T-helper 17 cell (primary cell): ENCODE measurements around the gene SBNO2. TPM values are rescaled to one million over a fixed set of nuclear protein-coding genes. Genes with fewer than 3 reads are reported as not detected.

ENCODE experiments used
- ATAC-seq: fragments of 150-1000 bp; cut with Tn5 transposase; 2 replicates; pipeline ENCODE4 v1.10.0; 2021; ENCODE audit warnings: mild to moderate bottlenecking, moderate library complexity
- DNase-seq, 3 donors: peaks; one replicate each; pipeline versions ENCODE4 v3.0.0 to v3.0.0-alpha.2; 2020 to 2021
- H3K9me3 ChIP-seq: one replicate; pipeline ENCODE4 v1.7.0; 2013; ENCODE audit warnings: low read length, mild to moderate bottlenecking; ENCODE audit not compliant: control insufficient read depth, poor library complexity, severe bottlenecking
- H3K27ac Mint-ChIP-seq: one replicate; pipeline ENCODE4 v1.8.0; 2022; ENCODE audit warnings: mild to moderate bottlenecking, moderate library complexity, mixed read lengths
- H3K27me3 Mint-ChIP-seq: one replicate; pipeline ENCODE4 v1.8.0; 2022; ENCODE audit warnings: mixed read lengths
- H3K36me3 Mint-ChIP-seq: one replicate; pipeline ENCODE4 v1.8.0; 2022; ENCODE audit warnings: low read depth, mixed read lengths
- H3K4me1 Mint-ChIP-seq: one replicate; pipeline ENCODE4 v1.8.0; 2022; ENCODE audit warnings: mild to moderate bottlenecking, mixed read lengths
- H3K4me3 Mint-ChIP-seq: one replicate; pipeline ENCODE4 v1.8.0; 2022; ENCODE audit warnings: mild to moderate bottlenecking, moderate library complexity, mixed read lengths
- total RNA-seq, 4 donors: library from RNA in 2 of 4; stranded (reverse) in 2 of 4; gene quantifications; one replicate each; pipeline ENCODE4 v1.2.3 and lab custom pipeline; 2022 to 2026

The SBNO2 gene
- total RNA-seq, 2 donors from 2014 or later = 85.4 to 106 TPM

- H3K27ac Mint-ChIP-seq = no peak overlapping the region
- peaks cover 6% of the 10 kb centered on the region for H3K36me3 Mint-ChIP-seq
- peaks cover 27% of the 10 kb centered on the region for H3K4me1 Mint-ChIP-seq
- H3K27me3 Mint-ChIP-seq = no peaks in the 10 kb centered on the region
- no peak for ATAC-seq
- DNase-seq = no peak
- H3K4me3 Mint-ChIP-seq = no peak overlapping the region
- H3K9me3 ChIP-seq = no peaks in the 10 kb centered on the region
Observed at GRCh38 chr19:1169411-1169791, 4.7 kb downstream of the SBNO2 start.

- Mint-ChIP-seq H3K36me3 (peaks cover 6% of the 10 kb centered on the region), H3K4me1 (peaks cover 25% of the 10 kb centered on the region), H3K4me3 (no peak overlapping the region), H3K27me3 (no peaks in the 10 kb centered on the region), H3K27ac (no peak overlapping the region)
- DNase-seq (no peak), ATAC-seq (no peak)
- H3K9me3 ChIP-seq = no peaks in the 10 kb centered on the region
Observed at GRCh38 chr19:1168572-1169410, 5.3 kb downstream of the SBNO2 start.

- ATAC-seq (peak; percentile 20), DNase-seq (no peak)
- H3K27ac Mint-ChIP-seq = no peak overlapping the region
- H3K4me3 Mint-ChIP-seq = no peak overlapping the region
- no peaks in the 10 kb centered on the region for H3K9me3 ChIP-seq
- peaks cover 6% of the 10 kb centered on the region for H3K36me3 Mint-ChIP-seq
- H3K4me1 Mint-ChIP-seq = peaks cover 27% of the 10 kb centered on the region
- H3K27me3 Mint-ChIP-seq = no peaks in the 10 kb centered on the region
Observed at GRCh38 chr19:1167687-1168571, 6.1 kb downstream of the SBNO2 start.

GRCh38 chr19:1166872-1167573 is 7.0 kb downstream of the SBNO2 start:
- Mint-ChIP-seq H3K4me3 (no peak overlapping the region), H3K27ac (no peak overlapping the region), H3K27me3 (no peaks in the 10 kb centered on the region), H3K36me3 (peaks cover 6% of the 10 kb centered on the region), H3K4me1 (peaks cover 28% of the 10 kb centered on the region)
- ATAC-seq = no peak
- DNase-seq = no peak
- no peaks in the 10 kb centered on the region for H3K9me3 ChIP-seq

GRCh38 chr19:1164684-1165531 is 9.2 kb downstream of the SBNO2 start:
- Mint-ChIP-seq H3K36me3 (no peaks in the 10 kb centered on the region), H3K4me1 (peaks cover 17% of the 10 kb centered on the region), H3K27ac (no peak overlapping the region), H3K27me3 (no peaks in the 10 kb centered on the region), H3K4me3 (no peak overlapping the region)
- DNase-seq (no peak), ATAC-seq (no peak)
- H3K9me3 ChIP-seq = no peaks in the 10 kb centered on the region

- Mint-ChIP-seq H3K4me3 (no peak overlapping the region), H3K27me3 (no peaks in the 10 kb centered on the region), H3K4me1 (peaks cover 14% of the 10 kb centered on the region), H3K36me3 (no peaks in the 10 kb centered on the region), H3K27ac (no peak overlapping the region)
- DNase-seq (no peak), ATAC-seq (no peak)
- H3K9me3 ChIP-seq = no peaks in the 10 kb centered on the region
Observed at GRCh38 chr19:1163934-1164683, 10.0 kb downstream of the SBNO2 start.

- H3K4me3 Mint-ChIP-seq = no peak overlapping the region
- ATAC-seq (no peak), DNase-seq (no peak)
- H3K27ac Mint-ChIP-seq = no peak overlapping the region
- peaks cover 11% of the 10 kb centered on the region for H3K4me1 Mint-ChIP-seq
- no peaks in the 10 kb centered on the region for H3K36me3 Mint-ChIP-seq
- no peaks in the 10 kb centered on the region for H3K9me3 ChIP-seq
- no peaks in the 10 kb centered on the region for H3K27me3 Mint-ChIP-seq
Observed at GRCh38 chr19:1163283-1163933, 10.7 kb downstream of the SBNO2 start.

GRCh38 chr19:1162404-1163282 is 11.4 kb downstream of the SBNO2 start:
- ATAC-seq = no peak
- H3K4me3 Mint-ChIP-seq = no peak overlapping the region
- peaks cover 11% of the 10 kb centered on the region for H3K4me1 Mint-ChIP-seq
- no peak for DNase-seq
- H3K27me3 Mint-ChIP-seq = no peaks in the 10 kb centered on the region
- no peak overlapping the region for H3K27ac Mint-ChIP-seq
- no peaks in the 10 kb centered on the region for H3K36me3 Mint-ChIP-seq
- H3K9me3 ChIP-seq = no peaks in the 10 kb centered on the region

GRCh38 chr19:1161716-1162115 is 12.4 kb downstream of the SBNO2 start:
- Mint-ChIP-seq H3K36me3 (no peaks in the 10 kb centered on the region), H3K4me3 (no peak overlapping the region), H3K4me1 (peaks cover 10% of the 10 kb centered on the region), H3K27me3 (no peaks in the 10 kb centered on the region), H3K27ac (no peak overlapping the region)
- DNase-seq (no peak), ATAC-seq (no peak)
- H3K9me3 ChIP-seq = no peaks in the 10 kb centered on the region

- H3K27ac Mint-ChIP-seq = no peak overlapping the region
- ATAC-seq (no peak), DNase-seq (no peak)
- H3K9me3 ChIP-seq = no peaks in the 10 kb centered on the region
- H3K27me3 Mint-ChIP-seq = no peaks in the 10 kb centered on the region
- peaks cover 9% of the 10 kb centered on the region for H3K4me1 Mint-ChIP-seq
- H3K4me3 Mint-ChIP-seq = no peak overlapping the region
- no peaks in the 10 kb centered on the region for H3K36me3 Mint-ChIP-seq
Observed at GRCh38 chr19:1159864-1160595, 14.0 kb downstream of the SBNO2 start.
